Measurements from ENCODE around the gene LARGE2.
A peak's percentile ranks its signal among the peaks of the same experiment; 100 is the strongest.
"Not testable (repeated sequence)": the region's sequence is repeated elsewhere in the genome, so short reads cannot be mapped to it uniquely, and the experiment has no call there.

The LARGE2 gene

GRCh38 chr11:45899448-45900174 is 22.8 kb upstream of the LARGE2 start:
- Histone ChIP-seq H3K27me3 (ENCODE audit: control insufficient read depth, insufficient read depth, low read length) (peaks cover 7% of the 10 kb centered on the region), H3K27ac (ENCODE audit: low read length) (no peak overlapping the region), H3K9ac (ENCODE audit: low read length) (peak overlapping the region; percentile 47), H3K4me1 (ENCODE audit: control insufficient read depth, low read depth, low read length) (peaks cover 19% of the 10 kb centered on the region), H3K9me3 (ENCODE audit: control insufficient read depth, low read depth, low read length) (no peaks in the 10 kb centered on the region), H3K36me3 (ENCODE audit: control insufficient read depth, low read depth, low read length) (peaks cover 15% of the 10 kb centered on the region), H3K4me3 (ENCODE audit: low read length) (peak overlapping the region; percentile 60)

DNA sequence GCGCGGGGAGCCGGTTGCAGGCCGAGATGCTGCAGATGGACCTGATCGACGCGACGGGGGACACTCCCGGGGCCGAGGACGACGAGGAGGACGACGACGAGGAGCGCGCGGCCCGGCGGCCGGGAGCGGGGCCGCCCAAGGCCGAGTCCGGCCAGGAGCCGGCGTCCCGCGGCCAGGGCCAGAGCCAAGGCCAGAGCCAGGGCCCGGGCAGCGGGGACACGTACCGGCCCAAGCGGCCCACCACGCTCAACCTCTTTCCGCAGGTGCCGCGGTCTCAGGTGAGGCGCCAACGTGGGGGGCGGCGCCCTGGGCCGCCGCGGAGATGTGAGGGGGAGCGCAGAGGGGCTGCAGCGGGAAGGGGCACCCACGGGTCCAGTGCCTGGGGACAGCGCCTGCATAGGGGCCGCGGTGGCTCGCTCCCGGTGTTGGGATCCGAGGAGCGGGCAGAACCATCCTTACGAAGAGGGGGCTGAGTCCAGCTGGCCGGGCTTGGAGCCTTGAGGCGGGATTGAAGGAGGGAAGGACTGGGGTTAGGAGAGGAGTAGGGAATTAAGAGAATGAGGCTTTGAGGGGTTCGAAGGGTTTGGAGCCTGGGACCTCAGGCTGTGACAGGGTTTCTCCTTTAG is 22.2 kb upstream of the LARGE2 start:
- not testable (repeated sequence) for H3K27ac ChIP-seq (ENCODE audit: low read length); H3K9me3 ChIP-seq (ENCODE audit: control insufficient read depth, low read depth, low read length); H3K27me3 ChIP-seq (ENCODE audit: control insufficient read depth, insufficient read depth, low read length)
- Histone ChIP-seq H3K4me1 (ENCODE audit: control insufficient read depth, low read depth, low read length) (peaks cover 19% of the 10 kb centered on the region), H3K9ac (ENCODE audit: low read length) (peak overlapping the region; percentile 26), H3K36me3 (ENCODE audit: control insufficient read depth, low read depth, low read length) (peaks cover 22% of the 10 kb centered on the region), H3K4me3 (ENCODE audit: low read length) (peak overlapping the region; percentile 60)

DNA sequence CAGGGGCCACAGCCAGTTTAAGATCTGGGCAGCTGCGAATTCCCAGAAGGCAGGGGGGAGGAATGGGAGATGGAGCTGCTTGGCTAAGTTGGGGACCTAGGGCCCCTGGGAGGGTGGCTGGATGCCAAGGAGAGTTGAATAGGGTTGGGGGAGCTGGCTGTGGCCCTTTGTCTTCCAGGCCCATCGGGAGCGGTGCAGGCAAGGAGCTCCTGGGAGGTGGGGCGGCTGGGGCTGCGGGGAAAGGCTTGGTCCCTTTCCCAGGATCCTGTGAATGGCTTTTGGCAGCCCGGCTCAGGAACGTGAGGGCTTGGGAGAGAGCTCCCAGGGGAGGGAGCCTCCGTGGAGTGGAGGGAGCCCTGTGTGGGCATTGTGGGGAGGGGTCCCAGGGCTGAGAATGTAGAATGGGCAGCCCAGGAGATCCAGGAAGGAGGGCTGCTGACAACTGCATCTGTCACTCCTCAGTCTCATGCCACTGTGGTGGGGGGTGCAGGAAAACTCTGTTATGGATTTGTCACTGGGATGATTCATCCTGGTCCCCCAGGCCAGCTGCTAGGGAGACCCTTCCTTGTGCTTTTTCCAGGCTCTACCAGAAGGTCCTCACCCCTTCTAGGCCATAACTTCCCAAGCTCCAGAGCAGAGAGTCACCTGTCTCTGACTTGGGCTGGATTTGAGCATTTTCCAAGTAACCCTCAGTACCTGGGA is 21.4 kb upstream of the LARGE2 start:
- Histone ChIP-seq H3K27me3 (ENCODE audit: control insufficient read depth, insufficient read depth, low read length) (peaks cover 7% of the 10 kb centered on the region), H3K36me3 (ENCODE audit: control insufficient read depth, low read depth, low read length) (peaks cover 24% of the 10 kb centered on the region), H3K9me3 (ENCODE audit: control insufficient read depth, low read depth, low read length) (no peaks in the 10 kb centered on the region), H3K9ac (ENCODE audit: low read length) (peak overlapping the region; percentile 26), H3K27ac (ENCODE audit: low read length) (no peak overlapping the region), H3K4me3 (ENCODE audit: low read length) (peak overlapping the region; percentile 60), H3K4me1 (ENCODE audit: control insufficient read depth, low read depth, low read length) (peaks cover 15% of the 10 kb centered on the region)

DNA sequence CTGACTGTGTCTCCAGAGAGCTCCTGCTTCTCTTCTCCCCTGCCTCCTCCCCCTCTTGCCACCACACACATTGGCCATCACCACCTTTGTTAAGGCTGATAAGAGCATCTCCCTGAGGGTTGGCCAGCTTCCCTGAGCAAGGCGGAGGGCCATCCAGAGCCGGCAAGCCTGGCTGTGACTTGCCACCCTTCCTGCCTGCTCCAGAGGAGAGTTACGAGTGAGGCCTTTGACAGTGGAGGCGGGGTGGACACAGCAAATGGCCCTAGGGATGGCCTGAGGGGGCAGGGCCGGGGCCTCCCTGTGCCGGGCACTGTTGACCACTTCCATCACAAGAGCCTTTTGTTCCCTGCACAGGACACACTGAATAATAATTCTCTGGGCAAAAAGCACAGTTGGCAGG is 20.8 kb upstream of the LARGE2 start:
- Histone ChIP-seq H3K4me3 (ENCODE audit: low read length) (no peak overlapping the region), H3K9me3 (ENCODE audit: control insufficient read depth, low read depth, low read length) (no peaks in the 10 kb centered on the region), H3K27me3 (ENCODE audit: control insufficient read depth, insufficient read depth, low read length) (peaks cover 7% of the 10 kb centered on the region), H3K9ac (ENCODE audit: low read length) (no peak overlapping the region), H3K27ac (ENCODE audit: low read length) (no peak overlapping the region), H3K4me1 (ENCODE audit: control insufficient read depth, low read depth, low read length) (peaks cover 13% of the 10 kb centered on the region), H3K36me3 (ENCODE audit: control insufficient read depth, low read depth, low read length) (peaks cover 24% of the 10 kb centered on the region)

- H3K4me1 ChIP-seq (ENCODE audit: control insufficient read depth, low read depth, low read length): peaks cover 13% of the 10 kb centered on the region
- H3K27me3 ChIP-seq (ENCODE audit: control insufficient read depth, insufficient read depth, low read length): peaks cover 7% of the 10 kb centered on the region
- H3K9ac ChIP-seq (ENCODE audit: low read length): no peak overlapping the region
- H3K27ac ChIP-seq (ENCODE audit: low read length): no peak overlapping the region
- no peaks in the 10 kb centered on the region for H3K9me3 ChIP-seq (ENCODE audit: control insufficient read depth, low read depth, low read length)
- no peak overlapping the region for H3K4me3 ChIP-seq (ENCODE audit: low read length)
- peaks cover 24% of the 10 kb centered on the region for H3K36me3 ChIP-seq (ENCODE audit: control insufficient read depth, low read depth, low read length)
Measured at GRCh38 chr11:45902452-45903380, 19.7 kb upstream of the LARGE2 start.

DNA sequence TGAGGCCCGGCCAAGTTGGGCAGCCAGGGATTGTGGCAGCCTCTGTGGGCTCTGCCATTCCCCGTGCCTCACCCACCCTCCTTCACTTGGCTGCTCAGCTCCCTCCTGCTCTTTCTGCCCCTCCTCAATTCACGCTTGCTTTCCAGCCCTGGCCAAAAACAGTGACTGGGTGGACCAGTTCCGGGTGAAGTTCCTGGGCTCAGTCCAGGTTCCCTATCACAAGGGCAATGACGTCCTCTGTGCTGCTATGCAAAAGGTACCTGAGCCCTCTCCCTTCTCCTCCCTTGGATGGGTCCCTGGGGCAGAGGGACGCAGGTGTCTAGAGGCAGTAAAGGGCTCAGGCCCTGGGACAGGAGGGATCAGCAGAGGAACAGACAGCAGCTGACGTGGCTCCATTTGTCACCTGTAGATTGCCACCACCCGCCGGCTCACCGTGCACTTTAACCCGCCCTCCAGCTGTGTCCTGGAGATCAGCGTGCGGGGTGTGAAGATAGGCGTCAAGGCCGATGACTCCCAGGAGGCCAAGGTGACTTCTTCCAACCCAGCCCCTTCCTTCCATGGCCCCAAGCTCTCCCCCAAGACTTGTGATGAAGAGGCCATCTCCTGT is 18.0 kb upstream of the LARGE2 start:
- peaks cover 7% of the 10 kb centered on the region for H3K27me3 ChIP-seq (ENCODE audit: control insufficient read depth, insufficient read depth, low read length)
- H3K9ac ChIP-seq (ENCODE audit: low read length): no peak overlapping the region
- no peak overlapping the region for H3K27ac ChIP-seq (ENCODE audit: low read length)
- H3K9me3 ChIP-seq (ENCODE audit: control insufficient read depth, low read depth, low read length): no peaks in the 10 kb centered on the region
- H3K36me3 ChIP-seq (ENCODE audit: control insufficient read depth, low read depth, low read length): peaks cover 24% of the 10 kb centered on the region
- peaks cover 6% of the 10 kb centered on the region for H3K4me1 ChIP-seq (ENCODE audit: control insufficient read depth, low read depth, low read length)
- no peak overlapping the region for H3K4me3 ChIP-seq (ENCODE audit: low read length)

GRCh38 chr11:45905095-45905494 is 17.4 kb upstream of the LARGE2 start:
- no peaks in the 10 kb centered on the region for H3K9me3 ChIP-seq (ENCODE audit: control insufficient read depth, low read depth, low read length)
- no peak overlapping the region for H3K9ac ChIP-seq (ENCODE audit: low read length)
- peaks cover 24% of the 10 kb centered on the region for H3K36me3 ChIP-seq (ENCODE audit: control insufficient read depth, low read depth, low read length)
- no peak overlapping the region for H3K4me3 ChIP-seq (ENCODE audit: low read length)
- H3K4me1 ChIP-seq (ENCODE audit: control insufficient read depth, low read depth, low read length): peaks cover 6% of the 10 kb centered on the region
- H3K27ac ChIP-seq (ENCODE audit: low read length): no peak overlapping the region
- peaks cover 7% of the 10 kb centered on the region for H3K27me3 ChIP-seq (ENCODE audit: control insufficient read depth, insufficient read depth, low read length)

GRCh38 chr11:45905576-45905975 is 16.9 kb upstream of the LARGE2 start:
- not testable (repeated sequence) for H3K27ac ChIP-seq (ENCODE audit: low read length); H3K4me3 ChIP-seq (ENCODE audit: low read length); H3K9me3 ChIP-seq (ENCODE audit: control insufficient read depth, low read depth, low read length); H3K4me1 ChIP-seq (ENCODE audit: control insufficient read depth, low read depth, low read length); H3K9ac ChIP-seq (ENCODE audit: low read length); H3K27me3 ChIP-seq (ENCODE audit: control insufficient read depth, insufficient read depth, low read length)
- H3K36me3 ChIP-seq (ENCODE audit: control insufficient read depth, low read depth, low read length): peaks cover 24% of the 10 kb centered on the region

GRCh38 chr11:45906096-45906682 is 16.3 kb upstream of the LARGE2 start:
- Histone ChIP-seq H3K36me3 (ENCODE audit: control insufficient read depth, low read depth, low read length) (peaks cover 26% of the 10 kb centered on the region), H3K4me1 (ENCODE audit: control insufficient read depth, low read depth, low read length) (no peaks in the 10 kb centered on the region), H3K9ac (ENCODE audit: low read length) (no peak overlapping the region), H3K27ac (ENCODE audit: low read length) (no peak overlapping the region), H3K4me3 (ENCODE audit: low read length) (no peak overlapping the region), H3K9me3 (ENCODE audit: control insufficient read depth, low read depth, low read length) (no peaks in the 10 kb centered on the region), H3K27me3 (ENCODE audit: control insufficient read depth, insufficient read depth, low read length) (no peaks in the 10 kb centered on the region)

- Histone ChIP-seq H3K4me3 (ENCODE audit: low read length) (no peak within 1 kb of the TSS), H3K36me3 (ENCODE audit: control insufficient read depth, low read depth, low read length) (peaks cover 29% of the 10 kb centered on the region), H3K4me1 (ENCODE audit: control insufficient read depth, low read depth, low read length) (no peaks in the 10 kb centered on the region), H3K27me3 (ENCODE audit: control insufficient read depth, insufficient read depth, low read length) (no peaks in the 10 kb centered on the region), H3K9ac (ENCODE audit: low read length) (no peak within 1 kb of the TSS), H3K9me3 (ENCODE audit: control insufficient read depth, low read depth, low read length) (no peaks in the 10 kb centered on the region), H3K27ac (ENCODE audit: low read length) (no peak within 1 kb of the TSS)
Measured at GRCh38 chr11:45906965-45907611, 15.4 kb upstream of the LARGE2 start, which contains the start of gene FREY1. FREY1 (minus strand) TSS chr11:45907271; CDS start chr11:45907245, 26 bp downstream.
